NT2/D1 (cell line): ENCODE measurements around the gene IQSEC1.

Experiments used
- YY1 ChIP-seq: IDR thresholded peaks from 2 replicates; pipeline ENCODE4 v1.6.1; 2011; ENCODE audit not compliant: insufficient read length, insufficient read depth
- ZNF274 ChIP-seq: IDR thresholded peaks from 2 replicates; pipeline ENCODE4 v1.6.1; 2011; ENCODE audit warnings: mild to moderate bottlenecking, low read depth, low read length

DNA sequence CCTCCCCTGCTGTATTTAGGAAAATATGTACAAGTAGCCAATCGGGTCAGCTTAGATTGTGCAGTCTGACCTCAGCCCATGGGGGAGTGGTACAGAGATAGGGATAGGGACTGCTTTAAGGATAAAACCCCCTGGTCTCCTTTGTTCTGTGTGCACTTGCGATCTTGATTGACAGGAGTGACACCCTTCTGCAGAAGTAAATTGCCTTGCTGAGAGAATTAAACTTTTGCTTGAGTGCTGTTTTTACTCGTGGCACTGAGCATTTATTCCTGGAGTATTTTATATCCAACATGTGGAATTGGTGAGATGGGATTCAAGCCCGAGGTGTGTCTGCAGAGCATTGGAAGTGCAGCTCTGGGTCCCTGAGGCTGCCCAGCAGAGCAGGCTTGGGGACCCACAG is 208.0 kb downstream of the IQSEC1 start:
- TF ChIP-seq YY1: no peak
- TF ChIP-seq ZNF274: no peak
